ENCODE measurements around the gene MRC2. TPM values are rescaled to one million over a fixed set of nuclear protein-coding genes. Genes with fewer than 3 reads are reported as not detected.
A peak's percentile ranks its signal among the peaks of the same experiment; 100 is the strongest.
"Not testable (repeated sequence)": the region's sequence is repeated elsewhere in the genome, so short reads cannot be mapped to it uniquely, and the experiment has no call there.

Gene MRC2
- 124 and 152 TPM in 2 replicates for total RNA-seq (2014; rRNA removed; shearing (Covaris generic))

- DNase-seq (ENCODE audit: low read depth): peak; percentile 80
Observed at GRCh38 chr17:62627219-62627903, at the start of gene MRC2. Gene MRC2 (plus strand): TSS chr17:62627670. CDS start chr17:62627803, 133 bp downstream.

GRCh38 chr17:62578757-62579487 lies 48.5 kb upstream of the MRC2 start:
- no peak for DNase-seq (ENCODE audit: low read depth)

- no peak for DNase-seq (ENCODE audit: low read depth)
Observed at GRCh38 chr17:62580947-62581346, 46.5 kb upstream of the MRC2 start.

- no peak for DNase-seq (ENCODE audit: low read depth)
Observed at GRCh38 chr17:62581764-62582163, 45.7 kb upstream of the MRC2 start.

- DNase-seq (ENCODE audit: low read depth): no peak
Observed at GRCh38 chr17:62587554-62587953, 39.9 kb upstream of the MRC2 start.

- DNase-seq (ENCODE audit: low read depth): no peak
Observed at GRCh38 chr17:62588109-62588508, 39.4 kb upstream of the MRC2 start.

GRCh38 chr17:62591333-62591732 lies 36.1 kb upstream of the MRC2 start:
- no peak for DNase-seq (ENCODE audit: low read depth)

GRCh38 chr17:62591822-62592221 lies 35.6 kb upstream of the MRC2 start:
- not testable (repeated sequence) for DNase-seq (ENCODE audit: low read depth)

- DNase-seq (ENCODE audit: low read depth): no peak
Observed at GRCh38 chr17:62592341-62593099, 35.0 kb upstream of the MRC2 start.

DNA sequence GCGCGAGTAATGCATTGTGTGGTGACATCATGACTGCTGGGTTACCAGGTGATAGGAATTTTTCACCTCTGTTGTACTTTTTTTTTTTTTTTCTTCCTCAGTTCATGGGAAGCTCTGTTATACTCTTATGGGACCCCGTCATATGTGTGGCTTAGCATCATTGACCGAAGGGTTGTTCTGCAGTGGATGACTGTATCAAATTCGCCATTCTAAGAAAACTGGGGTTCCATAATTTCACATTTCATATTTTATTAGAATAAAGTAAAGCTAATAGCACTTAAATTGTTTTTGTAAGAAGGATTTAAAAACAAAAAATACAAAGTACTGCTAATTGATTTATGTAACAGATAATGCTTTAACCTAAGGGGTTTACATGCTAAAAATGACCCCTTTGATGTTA lies 32.0 kb upstream of the MRC2 start:
- DNase-seq (ENCODE audit: low read depth): no peak

- DNase-seq (ENCODE audit: low read depth): no peak
Observed at GRCh38 chr17:62596662-62597061, 30.8 kb upstream of the MRC2 start.

DNA sequence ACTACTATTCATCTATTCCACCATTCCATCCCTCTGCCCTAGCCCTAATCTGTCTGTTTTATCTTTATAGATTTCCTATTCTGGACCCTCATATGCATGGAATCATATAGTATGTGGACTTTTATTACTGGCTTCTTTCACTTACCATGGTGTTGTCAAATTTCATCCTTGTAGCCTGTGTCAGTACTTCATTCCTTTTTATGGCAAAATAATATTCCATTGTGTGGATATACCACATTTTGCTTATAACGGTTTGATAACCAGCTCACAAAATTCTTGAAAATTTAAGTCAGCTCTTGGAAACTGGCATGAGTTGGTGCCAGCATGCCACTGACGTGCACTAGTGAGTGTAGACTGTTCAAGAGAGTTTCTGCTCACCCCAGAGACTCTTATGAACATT lies 30.3 kb upstream of the MRC2 start:
- no peak for DNase-seq (ENCODE audit: low read depth)

- peak; percentile 59 for DNase-seq (ENCODE audit: low read depth)
Observed at GRCh38 chr17:62597920-62598319, 29.6 kb upstream of the MRC2 start.

DNA sequence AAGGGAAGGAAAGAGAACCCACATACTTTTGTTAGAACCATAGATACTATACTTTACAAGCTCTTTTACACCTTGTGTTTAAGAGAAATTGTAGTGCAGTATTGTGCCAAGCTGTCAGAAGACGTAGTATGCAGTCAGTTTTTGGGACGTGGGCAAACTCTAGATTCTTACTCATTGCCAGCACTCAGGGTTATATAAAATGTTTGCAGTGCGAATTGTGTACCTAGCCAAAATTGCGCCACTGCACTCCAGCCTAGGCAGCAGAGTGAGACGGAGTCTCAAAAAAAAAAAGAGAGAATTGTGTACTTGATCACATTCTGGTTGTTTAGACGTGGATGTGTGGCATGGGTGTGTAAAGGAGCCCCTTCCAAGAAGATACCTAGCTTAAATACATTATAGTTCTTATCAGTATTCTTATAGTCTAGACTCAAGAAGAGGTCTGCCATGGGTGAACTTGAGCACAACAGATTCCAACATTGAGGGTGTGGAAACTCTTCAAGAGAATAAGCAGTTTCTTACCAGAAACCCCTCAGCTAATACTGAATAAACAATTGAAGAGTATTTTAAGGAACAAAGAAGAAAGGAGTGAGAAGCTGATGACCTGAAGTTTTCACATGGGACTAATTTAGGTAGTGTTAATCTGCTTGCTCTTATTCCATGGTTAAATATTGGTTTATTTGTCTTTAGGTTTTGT lies 27.4 kb upstream of the MRC2 start:
- DNase-seq (ENCODE audit: low read depth): no peak

- DNase-seq (ENCODE audit: low read depth): no peak
Observed at GRCh38 chr17:62600805-62601204, 26.7 kb upstream of the MRC2 start.

DNA sequence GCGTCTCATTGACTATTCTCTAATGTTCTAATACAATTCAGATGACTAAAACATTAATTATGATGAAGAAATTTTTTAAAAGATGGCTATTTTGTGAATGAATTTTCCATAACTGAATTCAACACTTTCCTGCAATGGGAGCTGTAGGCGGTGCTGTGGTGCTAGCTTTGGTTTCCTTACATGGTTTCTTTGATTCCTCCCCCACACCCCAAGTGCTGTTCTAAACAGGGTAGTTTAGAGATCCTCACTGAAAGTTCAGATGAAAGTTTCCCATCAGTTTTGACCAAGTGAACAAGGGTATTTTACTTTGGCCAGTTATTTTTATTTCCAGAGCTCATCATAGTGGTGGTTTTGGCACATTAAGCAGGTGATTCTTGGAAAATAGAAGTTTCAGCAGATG lies 26.0 kb upstream of the MRC2 start:
- no peak for DNase-seq (ENCODE audit: low read depth)

DNA sequence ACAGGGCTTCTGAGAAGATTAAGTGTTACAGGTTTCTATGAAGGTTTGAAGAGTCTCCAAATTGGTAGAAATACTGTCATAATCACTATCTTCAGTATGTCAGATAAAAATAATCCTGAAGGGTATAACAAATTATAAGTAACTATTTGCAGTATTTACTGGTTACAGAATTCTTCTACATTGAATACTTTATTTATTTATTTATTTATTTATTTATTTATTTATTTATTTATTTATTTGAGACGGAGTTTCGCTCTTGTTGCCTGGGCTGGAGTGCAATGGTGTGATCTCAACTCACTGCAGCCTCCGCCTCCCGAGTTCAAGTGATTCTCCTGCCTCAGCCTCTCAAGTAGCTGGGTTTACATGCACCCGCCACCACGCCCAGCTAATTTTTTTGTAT lies 23.7 kb upstream of the MRC2 start:
- DNase-seq (ENCODE audit: low read depth): not testable (repeated sequence)

DNA sequence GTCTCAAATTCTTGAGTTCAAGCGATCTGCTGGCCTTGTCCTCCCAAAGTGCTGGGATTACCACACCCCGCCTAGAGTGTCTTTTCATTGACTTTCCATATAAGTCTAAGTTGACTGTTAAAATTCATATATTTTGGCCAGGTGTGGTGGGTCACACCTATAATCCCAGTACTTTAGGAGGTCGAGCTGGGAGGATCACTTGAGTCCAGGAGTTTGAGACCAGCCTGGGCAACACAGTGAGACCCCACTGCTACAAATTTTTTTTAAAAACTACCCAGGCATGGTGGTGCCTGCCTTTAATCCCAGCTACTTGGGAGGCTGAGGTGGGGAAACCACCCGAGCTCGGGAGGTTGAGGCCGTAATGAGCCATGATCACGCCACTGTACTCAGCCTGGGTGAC lies 21.9 kb upstream of the MRC2 start:
- no peak for DNase-seq (ENCODE audit: low read depth)

DNA sequence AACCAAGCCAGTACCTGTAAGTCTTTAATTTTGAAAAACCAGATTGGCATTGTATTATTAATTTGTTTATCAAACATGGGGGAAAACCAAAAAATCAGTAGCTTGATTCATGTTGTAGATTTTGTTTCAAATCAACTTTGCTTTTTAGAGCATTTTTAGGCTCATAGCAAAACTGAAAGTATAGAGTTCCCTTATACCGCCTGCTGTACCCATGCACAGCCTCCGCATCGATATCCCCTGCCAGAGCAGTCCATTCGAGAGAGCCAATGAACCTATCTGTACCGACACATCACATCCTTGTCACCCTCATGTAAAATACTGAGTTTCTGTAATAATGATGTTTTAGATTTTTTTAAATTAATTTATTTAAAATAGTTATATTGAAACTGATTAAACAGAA lies 16.2 kb upstream of the MRC2 start:
- DNase-seq (ENCODE audit: low read depth): no peak

GRCh38 chr17:62611728-62612127 lies 15.7 kb upstream of the MRC2 start:
- DNase-seq (ENCODE audit: low read depth): no peak

GRCh38 chr17:62612289-62612688 lies 15.2 kb upstream of the MRC2 start:
- not testable (repeated sequence) for DNase-seq (ENCODE audit: low read depth)

GRCh38 chr17:62613095-62613494 lies 14.4 kb upstream of the MRC2 start:
- DNase-seq (ENCODE audit: low read depth): not testable (repeated sequence)

All from RPMI7951 (cell line).